Activated naive CD8-positive, alpha-beta T cell treated with anti-CD3 and anti-CD28 coated beads, Interleukin-2, amount 50 U/mL, for 24 hours (primary cell): ENCODE data around the gene CUL1.

Experiments used
- ATAC-seq: fragments of 150-1000 bp; cut with Tn5 transposase; one replicate; pipeline ENCODE4 v1.10.0; 2021
- DNase-seq: peaks from one replicate; pipeline ENCODE4 v3.0.0; 2021
- H3K27ac Mint-ChIP-seq: one replicate; pipeline ENCODE4 v1.8.0; 2021; ENCODE audit warnings: mild to moderate bottlenecking, mixed read lengths
- H3K27me3 Mint-ChIP-seq: one replicate; pipeline ENCODE4 v1.8.0; 2021; ENCODE audit warnings: mixed read lengths
- H3K36me3 Mint-ChIP-seq: one replicate; pipeline ENCODE4 v1.8.0; 2021; ENCODE audit warnings: low read depth, mixed read lengths
- H3K4me1 Mint-ChIP-seq: one replicate; pipeline ENCODE4 v1.8.0; 2021; ENCODE audit warnings: mixed read lengths
- H3K4me3 Mint-ChIP-seq: one replicate; pipeline ENCODE4 v1.8.0; 2021; ENCODE audit warnings: mild to moderate bottlenecking, moderate library complexity, mixed read lengths
- H3K9me3 Mint-ChIP-seq: one replicate; pipeline ENCODE4 v1.8.0; 2021; ENCODE audit warnings: mixed read lengths

The CUL1 gene

GRCh38 chr7:148684289-148684830 is 14.3 kb upstream of the CUL1 start:
- DNase-seq = no peak
- H3K4me3 Mint-ChIP-seq = no peak overlapping the region
- H3K9me3 Mint-ChIP-seq = no peaks in the 10 kb centered on the region
- no peaks in the 10 kb centered on the region for H3K27me3 Mint-ChIP-seq
- H3K36me3 Mint-ChIP-seq = no peaks in the 10 kb centered on the region
- no peak overlapping the region for H3K27ac Mint-ChIP-seq
- ATAC-seq = no peak
- peaks cover 3% of the 10 kb centered on the region for H3K4me1 Mint-ChIP-seq

- H3K4me1 Mint-ChIP-seq = peaks cover 3% of the 10 kb centered on the region
- H3K27ac Mint-ChIP-seq = no peak overlapping the region
- no peaks in the 10 kb centered on the region for H3K36me3 Mint-ChIP-seq
- H3K9me3 Mint-ChIP-seq = no peaks in the 10 kb centered on the region
- no peaks in the 10 kb centered on the region for H3K27me3 Mint-ChIP-seq
- ATAC-seq (no peak), DNase-seq (no peak)
- H3K4me3 Mint-ChIP-seq = no peak overlapping the region
Measured at GRCh38 chr7:148686312-148686937, 12.3 kb upstream of the CUL1 start.

GRCh38 chr7:148687555-148687954 is 11.1 kb upstream of the CUL1 start:
- DNase-seq (no peak), ATAC-seq (peak; percentile 63)
- Mint-ChIP-seq H3K9me3 (no peaks in the 10 kb centered on the region), H3K27ac (no peak overlapping the region), H3K4me3 (no peak overlapping the region), H3K4me1 (peaks cover 3% of the 10 kb centered on the region), H3K27me3 (no peaks in the 10 kb centered on the region), H3K36me3 (no peaks in the 10 kb centered on the region)

GRCh38 chr7:148688526-148688925 is 10.2 kb upstream of the CUL1 start:
- Mint-ChIP-seq H3K4me1 (peaks cover 3% of the 10 kb centered on the region), H3K9me3 (no peaks in the 10 kb centered on the region)
- DNase-seq = no peak

GRCh38 chr7:148693651-148694050 is 5.1 kb upstream of the CUL1 start:
- ATAC-seq = no peak
- no peak overlapping the region for H3K27ac Mint-ChIP-seq
- no peaks in the 10 kb centered on the region for H3K27me3 Mint-ChIP-seq
- peaks cover 27% of the 10 kb centered on the region for H3K4me1 Mint-ChIP-seq
- H3K4me3 Mint-ChIP-seq = no peak overlapping the region
- H3K36me3 Mint-ChIP-seq = no peaks in the 10 kb centered on the region
- no peaks in the 10 kb centered on the region for H3K9me3 Mint-ChIP-seq
- DNase-seq = no peak

More at GRCh38 chr7:148688526-148688925, 10.2 kb upstream of the CUL1 start:
- Mint-ChIP-seq H3K4me3 (no peak overlapping the region), H3K36me3 (no peaks in the 10 kb centered on the region), H3K27ac (no peak overlapping the region), H3K27me3 (no peaks in the 10 kb centered on the region)
- ATAC-seq = no peak

- DNase-seq = no peak
- Mint-ChIP-seq H3K4me1 (peaks cover 27% of the 10 kb centered on the region), H3K27ac (no peak overlapping the region), H3K9me3 (no peaks in the 10 kb centered on the region), H3K36me3 (no peaks in the 10 kb centered on the region), H3K27me3 (no peaks in the 10 kb centered on the region), H3K4me3 (no peak overlapping the region)
- no peak for ATAC-seq
Measured at GRCh38 chr7:148694631-148695030, 4.1 kb upstream of the CUL1 start.

- Mint-ChIP-seq H3K27me3 (no peaks in the 10 kb centered on the region), H3K27ac (no peak overlapping the region), H3K9me3 (no peaks in the 10 kb centered on the region), H3K36me3 (peaks cover 10% of the 10 kb centered on the region), H3K4me1 (peaks cover 37% of the 10 kb centered on the region), H3K4me3 (no peak overlapping the region)
- ATAC-seq = no peak
- DNase-seq = no peak
Measured at GRCh38 chr7:148695953-148696352, 2.8 kb upstream of the CUL1 start.

- Mint-ChIP-seq H3K4me1 (peaks cover 46% of the 10 kb centered on the region), H3K36me3 (peaks cover 15% of the 10 kb centered on the region), H3K27ac (peak overlapping the region; percentile 99), H3K4me3 (no peak overlapping the region), H3K9me3 (no peaks in the 10 kb centered on the region), H3K27me3 (no peaks in the 10 kb centered on the region)
- DNase-seq = no peak
- ATAC-seq = no peak
Measured at GRCh38 chr7:148696787-148697186, 1.9 kb upstream of the CUL1 start.

GRCh38 chr7:148697256-148698006 is 1.3 kb upstream of the CUL1 start:
- peak; percentile 59 for ATAC-seq
- peaks cover 16% of the 10 kb centered on the region for H3K36me3 Mint-ChIP-seq
- peak overlapping the region; percentile 87 for H3K4me3 Mint-ChIP-seq
- H3K27ac Mint-ChIP-seq = peak overlapping the region; percentile 99
- H3K27me3 Mint-ChIP-seq = no peaks in the 10 kb centered on the region
- peaks cover 52% of the 10 kb centered on the region for H3K4me1 Mint-ChIP-seq
- H3K9me3 Mint-ChIP-seq = no peaks in the 10 kb centered on the region
- DNase-seq = peak; percentile 66

- Mint-ChIP-seq H3K27me3 (no peaks in the 10 kb centered on the region), H3K9me3 (no peaks in the 10 kb centered on the region), H3K36me3 (peaks cover 21% of the 10 kb centered on the region), H3K27ac (peak overlapping the region; percentile 99), H3K4me1 (peaks cover 58% of the 10 kb centered on the region), H3K4me3 (peak overlapping the region; percentile 87)
- DNase-seq = no peak
- ATAC-seq = peak; percentile 3
Measured at GRCh38 chr7:148698007-148698396, 701 bp upstream of the CUL1 start.

- no peaks in the 10 kb centered on the region for H3K9me3 Mint-ChIP-seq
- peak overlapping the region; percentile 74 for H3K27ac Mint-ChIP-seq
Measured at GRCh38 chr7:148699024-148699781, 500 bp downstream of the CUL1 start.

GRCh38 chr7:148699782-148700629 is 1.3 kb downstream of the CUL1 start:
- no peak for DNase-seq
- peak; percentile 1 for ATAC-seq

More at GRCh38 chr7:148699024-148699781, 500 bp downstream of the CUL1 start:
- peak overlapping the region; percentile 95 for H3K4me3 Mint-ChIP-seq
- DNase-seq (peak; percentile 69), ATAC-seq (peak; percentile 37)
- H3K4me1 Mint-ChIP-seq = peaks cover 67% of the 10 kb centered on the region
- peaks cover 22% of the 10 kb centered on the region for H3K36me3 Mint-ChIP-seq
- no peaks in the 10 kb centered on the region for H3K27me3 Mint-ChIP-seq

GRCh38 chr7:148700661-148701064 is 2.0 kb downstream of the CUL1 start:
- Mint-ChIP-seq H3K4me3 (peak overlapping the region; percentile 95), H3K9me3 (no peaks in the 10 kb centered on the region), H3K27ac (peak overlapping the region; percentile 96), H3K4me1 (peaks cover 74% of the 10 kb centered on the region), H3K36me3 (peaks cover 22% of the 10 kb centered on the region), H3K27me3 (no peaks in the 10 kb centered on the region)
- DNase-seq (peak; percentile 59), ATAC-seq (no peak)

More at GRCh38 chr7:148699782-148700629, 1.3 kb downstream of the CUL1 start:
- H3K36me3 Mint-ChIP-seq = peaks cover 22% of the 10 kb centered on the region
- H3K27ac Mint-ChIP-seq = peak overlapping the region; percentile 96
- H3K9me3 Mint-ChIP-seq = no peaks in the 10 kb centered on the region
- H3K4me1 Mint-ChIP-seq = peaks cover 73% of the 10 kb centered on the region
- H3K27me3 Mint-ChIP-seq = no peaks in the 10 kb centered on the region
- H3K4me3 Mint-ChIP-seq = peak overlapping the region; percentile 95

- peak overlapping the region; percentile 96 for H3K27ac Mint-ChIP-seq
- H3K9me3 Mint-ChIP-seq = no peaks in the 10 kb centered on the region
- no peaks in the 10 kb centered on the region for H3K27me3 Mint-ChIP-seq
- DNase-seq = no peak
- H3K4me1 Mint-ChIP-seq = peaks cover 74% of the 10 kb centered on the region
- peak overlapping the region; percentile 95 for H3K4me3 Mint-ChIP-seq
- H3K36me3 Mint-ChIP-seq = peaks cover 22% of the 10 kb centered on the region
- no peak for ATAC-seq
Measured at GRCh38 chr7:148701414-148701813, 2.7 kb downstream of the CUL1 start.
